HepG2 (cell line): ENCODE results near the gene IFITM10. TPM values are rescaled to one million over a fixed set of nuclear protein-coding genes. Genes with fewer than 3 reads are reported as not detected.
A peak's percentile ranks its signal among the peaks of the same experiment; 100 is the strongest.
"Not testable (repeated sequence)": the region's sequence is repeated elsewhere in the genome, so short reads cannot be mapped to it uniquely, and the experiment has no call there.

ENCODE experiments used
- ATF3 ChIP-seq: sonication (generic); formaldehyde crosslinking; IDR thresholded peaks from 2 replicates; pipeline ENCODE4 v1.4.0; 2020; ENCODE audit warnings: missing genetic modification reagents
- ATF4 ChIP-seq, 2 experiments: fragments of 450-650 bp in 1 of 2; sonication (generic) in 1 of 2; formaldehyde crosslinking; IDR thresholded peaks; 2 replicates each; pipeline versions ENCODE4 v1.5.0 to v1.8.0; 2020 to 2022; ENCODE audit warnings: mild to moderate bottlenecking in 1 of 2, missing genetic modification reagents in 1 of 2
- CEBPG ChIP-seq: IDR thresholded peaks from 2 replicates; pipeline ENCODE4 v1.6.1; 2016
- DPF2 ChIP-seq: sonication (generic); formaldehyde crosslinking; IDR thresholded peaks from 2 replicates; pipeline ENCODE4 v1.4.0; 2020; ENCODE audit warnings: mild to moderate bottlenecking, low read depth, missing genetic modification reagents, borderline replicate concordance
- HMGXB3 ChIP-seq: sonication (generic); formaldehyde crosslinking; IDR thresholded peaks from 2 replicates; pipeline ENCODE4 v1.4.0; 2020; ENCODE audit warnings: missing genetic modification reagents, borderline replicate concordance
- HNRNPL ChIP-seq: fragments of 200-400 bp; formaldehyde crosslinking; IDR thresholded peaks from 2 replicates; pipeline ENCODE4 v1.6.1; 2017; ENCODE audit warnings: mild to moderate bottlenecking, low read depth, low read length
- KDM4B ChIP-seq: sonication (generic); formaldehyde crosslinking; IDR thresholded peaks from 2 replicates; pipeline ENCODE4 v1.4.0; 2020; ENCODE audit warnings: missing genetic modification reagents
- NONO ChIP-seq, 2 experiments: fragments of 450-650 bp in 1 of 2; sonication (generic) in 1 of 2; formaldehyde crosslinking in 1 of 2; IDR thresholded peaks in 1 of 2; conservative IDR thresholded peaks in 1 of 2; 2 replicates each; pipeline versions ENCODE4 v1.6.1 to v1.8.0; 2017 to 2022; ENCODE audit warnings: mild to moderate bottlenecking in 1 of 2, missing genetic modification reagents in 1 of 2, moderate library complexity in 1 of 2
- NR2C2 ChIP-seq: sonication (generic); formaldehyde crosslinking; IDR thresholded peaks from 2 replicates; pipeline ENCODE4 v1.4.0; 2020; ENCODE audit warnings: missing genetic modification reagents, mild to moderate bottlenecking, moderate library complexity, borderline replicate concordance
- ZMYM2 ChIP-seq: sonication (generic); formaldehyde crosslinking; IDR thresholded peaks from 2 replicates; pipeline ENCODE4 v1.8.0; 2022; ENCODE audit warnings: mild to moderate bottlenecking, missing genetic modification reagents
- ZNF142 ChIP-seq: sonication (generic); formaldehyde crosslinking; IDR thresholded peaks from 2 replicates; pipeline ENCODE4 v1.4.0; 2020; ENCODE audit warnings: missing genetic modification reagents
- ZNF205 ChIP-seq: IDR thresholded peaks from 2 replicates; pipeline ENCODE4 v1.6.1; 2018; ENCODE audit warnings: missing biosample characterization, missing genetic modification reagents
- ZNF883 ChIP-seq: sonication (generic); formaldehyde crosslinking; IDR thresholded peaks from 2 replicates; pipeline ENCODE4 v1.5.1; 2020; ENCODE audit warnings: mild to moderate bottlenecking, missing genetic modification reagents; ENCODE audit errors: not compliant biosample characterization
- ZSCAN25 ChIP-seq: sonication (generic); formaldehyde crosslinking; IDR thresholded peaks from 2 replicates; pipeline ENCODE4 v1.8.0; 2022; ENCODE audit warnings: mild to moderate bottlenecking, missing genetic modification reagents
- polyA plus RNA-seq, 8 experiments: library from polyadenylated mRNA; depleted of rRNA in 3 of 8; stranded (reverse) in 7 of 8; unstranded in 1 of 8; fragments of >200 nt; fragmentation: Illumina TruSeq in 4 of 8; extraction: Trizol in 4 of 8; gene quantifications; 2 replicates each; pipeline versions ENCODE4 v1.2.1 to v1.2.3, GENCODE V29; 2011 to 2016; ENCODE audit warnings: low read depth in 4 of 8, missing spikeins in 1 of 8, mixed read lengths in 1 of 8; ENCODE audit not compliant: insufficient read depth in 1 of 8
- total RNA-seq, 5 experiments: library from RNA; depleted of rRNA; stranded (reverse); fragments of >200 nt; fragmentation: Illumina TruSeq; extraction: Trizol; gene quantifications; 2 replicates each; pipeline ENCODE4 v1.2.3, GENCODE V29; 2016; ENCODE audit warnings: low read depth in 1 of 5

IFITM10 gene
- total and polyA plus RNA-seq, 2 of the 13 experiments (the other 11 are each of a cell fraction or from before 2014, with no cell fraction given), result 0.09 to 0.13 TPM

GRCh38 chr11:1689250-1690166 lies 60.9 kb downstream of the IFITM10 start (continued):
- TF ChIP-seq ZNF142 (0 out of 2 replicates have a peak, but pooled peaks have one; percentile 58), NR2C2 (CRISPR knock-in tag) (peak; percentile 84), CEBPG (CRISPR knock-in tag) (peak; percentile 80), ZSCAN25 (CRISPR knock-in tag) (peak; percentile 81), ZMYM2 (peak; percentile 93; the same call in 1 of the 2 replicates), HNRNPL (peak; percentile 93), HMGXB3 (CRISPR knock-in tag) (peak; percentile 82; the same call in 1 of the 2 replicates), NONO (CRISPR knock-in tag; conservative IDR thresholded peaks at IDR 0.05) (peak; percentile 98), ATF4 (CRISPR knock-in tag; IDR thresholded peaks at IDR 0.05) (peak in 1 of 2 experiments; percentile 64; a peak in 2 of 4 replicates), ZNF883 (CRISPR knock-in tag) (peak; percentile 51), KDM4B (CRISPR knock-in tag) (peak; percentile 83; the same call in 1 of the 2 replicates), ATF3 (peak; percentile 73), DPF2 (CRISPR knock-in tag) (peak; percentile 64; the same call in 1 of the 2 replicates), ZNF205 (peak; percentile 86; the same call in 1 of the 2 replicates)
- not testable (repeated sequence) for TF ChIP-seq NONO (IDR thresholded peaks at IDR 0.05)
